ENCODE measurements around the gene SETBP1. TPM values are rescaled to one million over a fixed set of nuclear protein-coding genes. Genes with fewer than 3 reads are reported as not detected.

Gene SETBP1
- total RNA-seq, 4 donors from 2014 or later = 15.6 to 27.3 (median 19.1) TPM

GRCh38 chr18:44818668-44819403 is 138.1 kb downstream of the SETBP1 start:
- TF ChIP-seq CTCF (IDR thresholded peaks at IDR 0.05; ENCODE audit: low read depth) = no peak

- no peak for TF ChIP-seq CTCF (IDR thresholded peaks at IDR 0.05; ENCODE audit: low read depth)
Observed at GRCh38 chr18:44819944-44820510, 139.3 kb downstream of the SETBP1 start.

GRCh38 chr18:44821924-44822323 is 141.2 kb downstream of the SETBP1 start:
- TF ChIP-seq CTCF (IDR thresholded peaks at IDR 0.05; ENCODE audit: low read depth) = no peak

GRCh38 chr18:44823286-44823685 is 142.6 kb downstream of the SETBP1 start:
- no peak for TF ChIP-seq CTCF (IDR thresholded peaks at IDR 0.05; ENCODE audit: low read depth)

GRCh38 chr18:44823782-44824181 is 143.1 kb downstream of the SETBP1 start:
- TF ChIP-seq CTCF (IDR thresholded peaks at IDR 0.05; ENCODE audit: low read depth) = no peak

- no peak for TF ChIP-seq CTCF (IDR thresholded peaks at IDR 0.05; ENCODE audit: low read depth)
Observed at GRCh38 chr18:44824884-44825283, 144.2 kb downstream of the SETBP1 start.

- no peak for TF ChIP-seq CTCF (IDR thresholded peaks at IDR 0.05; ENCODE audit: low read depth)
Observed at GRCh38 chr18:44826418-44827259, 146.0 kb downstream of the SETBP1 start.
